Choroid plexus epithelial cell (primary cell): ENCODE measurements around the gene ABHD8.

ENCODE experiments used
- DNase-seq: peaks from one replicate; pipeline ENCODE4 v3.0.0-alpha.2; 2010; ENCODE audit warnings: low read depth
- H3K4me3 ChIP-seq: 2 replicates; pipeline ENCODE4 v1.5.1; 2011; ENCODE audit warnings: low read depth, mild to moderate bottlenecking, control low read depth, low read length, moderate library complexity
- CTCF ChIP-seq: conservative IDR thresholded peaks from 2 replicates; pipeline ENCODE4 v1.5.1; 2011; ENCODE audit warnings: low read depth, mild to moderate bottlenecking, control low read depth, inconsistent platforms, low read length, moderate library complexity

Gene ABHD8

DNA sequence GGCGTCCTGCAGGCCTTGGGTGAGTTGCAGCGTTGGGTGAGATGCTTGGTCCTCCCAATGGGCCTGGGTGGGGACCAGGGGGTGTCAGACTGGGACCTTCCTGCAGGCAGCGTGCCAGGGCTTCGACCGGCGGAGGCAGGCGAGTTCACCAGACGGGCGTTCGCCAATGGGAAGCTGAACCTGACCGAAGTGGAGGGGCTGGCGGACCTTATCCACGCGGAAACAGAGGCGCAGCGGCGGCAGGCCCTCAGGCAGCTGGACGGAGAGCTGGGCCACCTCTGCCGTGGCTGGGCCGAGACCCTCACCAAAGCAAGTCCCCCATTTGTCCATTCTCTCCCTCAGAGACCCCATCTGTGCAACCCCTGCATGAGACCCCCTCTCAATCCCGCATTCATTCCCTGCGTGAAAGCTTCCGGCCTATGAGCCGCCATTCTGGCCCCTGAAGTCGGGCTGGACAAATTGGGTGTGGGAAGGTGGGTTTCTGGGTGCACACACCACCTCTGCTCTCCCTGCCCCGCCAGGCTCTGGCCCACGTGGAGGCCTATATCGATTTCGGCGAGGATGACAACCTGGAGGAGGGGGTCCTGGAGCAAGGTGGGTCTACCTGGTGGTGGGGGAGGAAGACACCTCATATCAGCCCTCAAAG lies 35.3 kb upstream of the ABHD8 start:
- H3K4me3 ChIP-seq, result peak overlapping the region; percentile 82
- no peak for DNase-seq
- no peak for TF ChIP-seq CTCF

GRCh38 chr19:17337675-17338432 lies 34.6 kb upstream of the ABHD8 start:
- peak overlapping the region; percentile 82 for H3K4me3 ChIP-seq
- DNase-seq, result no peak
- no peak for TF ChIP-seq CTCF

- no peak for TF ChIP-seq CTCF
- peak; percentile 99 for DNase-seq
- peak within 1 kb of the TSS; percentile 82 for H3K4me3 ChIP-seq
These were observed 33.8 kb upstream of the ABHD8 start, which contains the start of gene GTPBP3 for GRCh38 chr19:17336872-17337674. TSS of gene GTPBP3 (plus strand) at chr19:17337553. CDS start at chr19:17337612, 59 bp downstream.

DNA sequence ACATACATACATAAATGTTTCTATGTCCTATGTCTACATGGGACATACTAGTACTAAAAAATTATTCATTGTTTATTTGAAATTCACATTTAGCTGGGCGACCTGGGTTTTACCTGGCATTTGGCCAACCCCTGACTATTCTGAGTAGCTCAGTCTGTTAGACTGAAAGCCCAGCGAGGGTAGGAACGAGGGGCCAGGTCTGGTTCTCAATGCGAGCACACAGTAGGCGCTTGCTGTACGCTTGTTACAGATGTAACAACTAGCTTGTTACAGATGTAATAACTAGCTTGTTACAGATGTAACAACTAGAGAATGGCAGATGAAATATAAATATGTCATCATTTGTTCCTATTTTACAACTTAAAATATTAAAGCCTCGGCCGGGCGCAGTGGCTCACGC lies 32.4 kb upstream of the ABHD8 start:
- H3K4me3 ChIP-seq, result no peak overlapping the region
- no peak for TF ChIP-seq CTCF
- no peak for DNase-seq

- TF ChIP-seq CTCF, result no peak
- DNase-seq, result peak; percentile 99
- H3K4me3 ChIP-seq, result peak within 1 kb of the TSS; percentile 68
These were observed 31.5 kb upstream of the ABHD8 start, which contains the start of gene ANO8 for GRCh38 chr19:17334414-17335409. TSS of gene ANO8 (minus strand) at chr19:17334855. CDS start at chr19:17334670, 185 bp downstream.
